Body of pancreas (tissue), 4 donors: ENCODE data around the gene SARS1.
"Not testable (repeated sequence)": the region's sequence is repeated elsewhere in the genome, so short reads cannot be mapped to it uniquely, and the experiment has no call there.

Experiments
- POLR2A ChIP-seq, 3 donors: fragments of 450-650 bp; IDR thresholded peaks; one replicate each; pipeline ENCODE4 v1.6.1; 2016; ENCODE audit warnings: antibody characterized with exemption in 3 of 3, mild to moderate bottlenecking in 2 of 3
- TF ChIP-seq, protein P1 (sequence below), 7 experiments: fragments of 450-650 bp in 4 of 7; fragments of 200-600 bp in 3 of 7; sonication (generic) in 3 of 7; IDR thresholded peaks; one replicate each; pipeline ENCODE4 v1.5.1; 2016 to 2019; ENCODE audit warnings: antibody characterized with exemption in 7 of 7

DNA sequence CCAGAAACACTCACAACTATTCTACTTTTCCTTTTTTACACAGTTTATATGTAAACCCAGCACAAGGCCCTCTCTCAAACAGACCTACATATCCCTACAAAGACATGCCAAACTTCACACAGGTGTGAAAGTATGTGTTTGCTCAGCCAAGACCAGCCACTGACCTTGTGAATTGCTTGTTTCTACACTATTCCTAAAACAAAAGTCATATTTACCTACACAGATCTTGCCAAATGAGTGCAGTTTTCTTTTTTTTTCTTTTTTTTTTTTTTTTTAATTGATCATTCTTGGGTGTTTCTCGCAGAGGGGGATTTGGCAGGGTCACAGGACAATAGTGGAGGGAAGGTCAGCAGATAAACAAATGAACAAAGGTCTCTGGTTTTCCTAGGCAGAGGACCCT, 37.4 kb upstream of the SARS1 start:
- TF ChIP-seq, protein P1, sequence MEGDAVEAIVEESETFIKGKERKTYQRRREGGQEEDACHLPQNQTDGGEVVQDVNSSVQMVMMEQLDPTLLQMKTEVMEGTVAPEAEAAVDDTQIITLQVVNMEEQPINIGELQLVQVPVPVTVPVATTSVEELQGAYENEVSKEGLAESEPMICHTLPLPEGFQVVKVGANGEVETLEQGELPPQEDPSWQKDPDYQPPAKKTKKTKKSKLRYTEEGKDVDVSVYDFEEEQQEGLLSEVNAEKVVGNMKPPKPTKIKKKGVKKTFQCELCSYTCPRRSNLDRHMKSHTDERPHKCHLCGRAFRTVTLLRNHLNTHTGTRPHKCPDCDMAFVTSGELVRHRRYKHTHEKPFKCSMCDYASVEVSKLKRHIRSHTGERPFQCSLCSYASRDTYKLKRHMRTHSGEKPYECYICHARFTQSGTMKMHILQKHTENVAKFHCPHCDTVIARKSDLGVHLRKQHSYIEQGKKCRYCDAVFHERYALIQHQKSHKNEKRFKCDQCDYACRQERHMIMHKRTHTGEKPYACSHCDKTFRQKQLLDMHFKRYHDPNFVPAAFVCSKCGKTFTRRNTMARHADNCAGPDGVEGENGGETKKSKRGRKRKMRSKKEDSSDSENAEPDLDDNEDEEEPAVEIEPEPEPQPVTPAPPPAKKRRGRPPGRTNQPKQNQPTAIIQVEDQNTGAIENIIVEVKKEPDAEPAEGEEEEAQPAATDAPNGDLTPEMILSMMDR (IDR thresholded peaks at IDR 0.05): not testable (repeated sequence)
- not testable (repeated sequence) for TF ChIP-seq POLR2A (IDR thresholded peaks at IDR 0.05)
